Nephron (organoid): Measurements from ENCODE around the gene CARMIL1.

ENCODE experiments used
- H3K27ac Mint-ChIP-seq, 3 experiments: 2 replicates each; pipeline ENCODE4 v1.8.0; 2020; ENCODE audit warnings: mixed read lengths in 3 of 3, mild to moderate bottlenecking in 2 of 3, moderate library complexity in 1 of 3
- H3K27me3 Mint-ChIP-seq: 2 replicates; pipeline ENCODE4 v1.8.0; 2021; ENCODE audit warnings: low read depth, mild to moderate bottlenecking, moderate library complexity, mixed read lengths
- H3K36me3 Mint-ChIP-seq: 2 replicates; pipeline ENCODE4 v1.8.0; 2020; ENCODE audit warnings: low read depth, mixed read lengths
- H3K4me1 Mint-ChIP-seq: 2 replicates; pipeline ENCODE4 v1.8.0; 2020; ENCODE audit warnings: mixed read lengths
- H3K4me3 Mint-ChIP-seq, 3 experiments: 2 replicates each; pipeline ENCODE4 v1.8.0; 2020; ENCODE audit warnings: mild to moderate bottlenecking in 3 of 3, mixed read lengths in 3 of 3, moderate library complexity in 2 of 3
- H3K9me3 Mint-ChIP-seq: 2 replicates; pipeline ENCODE4 v1.8.0; 2020; ENCODE audit warnings: mixed read lengths
- CTCF ChIP-seq, 3 experiments: fragments of 200-600 bp; sonication (generic); IDR thresholded peaks; one replicate each; pipeline ENCODE4 v1.5.0; 2021; ENCODE audit warnings: antibody characterized with exemption in 3 of 3; ENCODE audit not compliant: unreplicated experiment in 3 of 3

The CARMIL1 gene

GRCh38 chr6:25619217-25619616, 340.0 kb downstream of the CARMIL1 start:
- H3K4me3 Mint-ChIP-seq = no peak overlapping the region
- no peaks in the 10 kb centered on the region for H3K36me3 Mint-ChIP-seq
- H3K4me1 Mint-ChIP-seq = peaks cover 6% of the 10 kb centered on the region
- H3K27ac Mint-ChIP-seq = no peak overlapping the region
- no peaks in the 10 kb centered on the region for H3K27me3 Mint-ChIP-seq
- TF ChIP-seq CTCF (IDR thresholded peaks at IDR 0.05; ENCODE audit: unreplicated experiment in 3 of 3) = no peak
- H3K9me3 Mint-ChIP-seq = no peaks in the 10 kb centered on the region

- Mint-ChIP-seq H3K4me3 (no peak overlapping the region), H3K4me1 (peaks cover 6% of the 10 kb centered on the region), H3K36me3 (no peaks in the 10 kb centered on the region), H3K27me3 (no peaks in the 10 kb centered on the region), H3K27ac (no peak overlapping the region), H3K9me3 (no peaks in the 10 kb centered on the region)
- no peak for TF ChIP-seq CTCF (IDR thresholded peaks at IDR 0.05; ENCODE audit: unreplicated experiment in 3 of 3)
Observed at GRCh38 chr6:25620391-25620790, 341.2 kb downstream of the CARMIL1 start.

GRCh38 chr6:25623065-25623464, 343.9 kb downstream of the CARMIL1 start:
- H3K36me3 Mint-ChIP-seq = no peaks in the 10 kb centered on the region
- peaks cover 6% of the 10 kb centered on the region for H3K4me1 Mint-ChIP-seq
- H3K9me3 Mint-ChIP-seq = peaks cover 2% of the 10 kb centered on the region
- no peak overlapping the region for H3K27ac Mint-ChIP-seq
- no peak for TF ChIP-seq CTCF (IDR thresholded peaks at IDR 0.05; ENCODE audit: unreplicated experiment in 3 of 3)
- H3K4me3 Mint-ChIP-seq = no peak overlapping the region
- H3K27me3 Mint-ChIP-seq = peaks cover 4% of the 10 kb centered on the region

GRCh38 chr6:25623879-25624278, 344.7 kb downstream of the CARMIL1 start:
- H3K4me1 Mint-ChIP-seq = peaks cover 6% of the 10 kb centered on the region
- H3K27me3 Mint-ChIP-seq = peaks cover 4% of the 10 kb centered on the region
- H3K9me3 Mint-ChIP-seq = peaks cover 2% of the 10 kb centered on the region
- no peak for TF ChIP-seq CTCF (IDR thresholded peaks at IDR 0.05; ENCODE audit: unreplicated experiment in 3 of 3)
- H3K4me3 Mint-ChIP-seq = no peak overlapping the region
- H3K27ac Mint-ChIP-seq = no peak overlapping the region
- no peaks in the 10 kb centered on the region for H3K36me3 Mint-ChIP-seq

GRCh38 chr6:25627001-25627400, 347.8 kb downstream of the CARMIL1 start:
- H3K4me3 Mint-ChIP-seq = no peak overlapping the region
- no peak for TF ChIP-seq CTCF (IDR thresholded peaks at IDR 0.05; ENCODE audit: unreplicated experiment in 3 of 3)
- no peak overlapping the region for H3K27ac Mint-ChIP-seq
- peaks cover 6% of the 10 kb centered on the region for H3K4me1 Mint-ChIP-seq
- peaks cover 25% of the 10 kb centered on the region for H3K27me3 Mint-ChIP-seq
- H3K36me3 Mint-ChIP-seq = no peaks in the 10 kb centered on the region
- peaks cover 2% of the 10 kb centered on the region for H3K9me3 Mint-ChIP-seq

- Mint-ChIP-seq H3K9me3 (peaks cover 2% of the 10 kb centered on the region), H3K4me1 (peaks cover 5% of the 10 kb centered on the region), H3K27ac (no peak overlapping the region), H3K4me3 (no peak overlapping the region), H3K27me3 (peaks cover 25% of the 10 kb centered on the region), H3K36me3 (no peaks in the 10 kb centered on the region)
- TF ChIP-seq CTCF (IDR thresholded peaks at IDR 0.05; ENCODE audit: unreplicated experiment in 3 of 3) = no peak
Observed at GRCh38 chr6:25628471-25629197, 349.5 kb downstream of the CARMIL1 start.
